Upper lobe of left lung (tissue), 6 donors: ENCODE data around the gene MSANTD2. TPM values are rescaled to one million over a fixed set of nuclear protein-coding genes. Genes with fewer than 3 reads are reported as not detected.

ENCODE experiments used
- ATAC-seq, 2 donors: fragments of 200-7000 bp; cut with Tn5 transposase; one replicate each; pipeline ENCODE4 v1.9.1; 2022; ENCODE audit warnings: mild to moderate bottlenecking in 2 of 2, moderate library complexity in 2 of 2; ENCODE audit not compliant: low FRiP score in 2 of 2
- DNase-seq, 2 donors: peaks; one replicate each; pipeline ENCODE4 v3.0.0-alpha.2; 2019 to 2020
- H3K27ac ChIP-seq, 4 donors: fragments of 200-600 bp; sonication (generic); one replicate each; pipeline ENCODE4 v1.5.1; 2016 to 2019
- H3K27me3 ChIP-seq, 4 donors: fragments of 200-600 bp; sonication (generic); one replicate each; pipeline ENCODE4 v1.5.1; 2017 to 2019
- H3K36me3 ChIP-seq, 4 donors: fragments of 200-600 bp; sonication (generic); one replicate each; pipeline ENCODE4 v1.5.1; 2016 to 2019
- H3K4me1 ChIP-seq, 4 donors: fragments of 200-600 bp; sonication (generic); one replicate each; pipeline ENCODE4 v1.5.1; 2018 to 2019
- H3K4me3 ChIP-seq, 4 donors: fragments of 200-600 bp; sonication (generic); one replicate each; pipeline ENCODE4 v1.5.1; 2017 to 2019; ENCODE audit warnings: mild to moderate bottlenecking in 2 of 4, moderate library complexity in 1 of 4
- H3K9me3 ChIP-seq, 4 donors: fragments of 200-600 bp; sonication (generic); one replicate each; pipeline ENCODE4 v1.5.1; 2018 to 2019
- EP300 ChIP-seq, 4 donors: sonication (generic); formaldehyde crosslinking; IDR thresholded peaks; one replicate each; pipeline ENCODE4 v1.5.1; 2017; ENCODE audit warnings: antibody characterized with exemption in 4 of 4, control low read depth in 2 of 4
- POLR2A ChIP-seq, 4 donors: fragments of 450-650 bp; IDR thresholded peaks; one replicate each; pipeline ENCODE4 v1.5.1; 2016 to 2017; ENCODE audit warnings: antibody characterized with exemption in 4 of 4, mild to moderate bottlenecking in 2 of 4
- POLR2AphosphoS5 ChIP-seq, 2 donors: sonication (generic); formaldehyde crosslinking; IDR thresholded peaks; one replicate each; pipeline ENCODE4 v1.5.1; 2017; ENCODE audit warnings: antibody characterized with exemption in 2 of 2
- WGBS, 2 donors: methylation state at CpG; one replicate each; pipeline ENCODE4 v1.1.5; 2017 to 2018; 5-methylcytosine and 5-hydroxymethylcytosine counted together
- total RNA-seq, 6 donors: library from RNA; depleted of rRNA in 4 of 6; stranded (reverse); fragments of >200 nt in 4 of 6; gene quantifications; one replicate each; pipeline versions ENCODE4 v1.1.0 to v1.2.1, GENCODE V29; 2016 to 2021
- TF ChIP-seq, protein P1 (sequence below), 6 experiments: fragments of 450-650 bp in 4 of 6; fragments of 200-600 bp in 2 of 6; sonication (generic) in 2 of 6; IDR thresholded peaks; one replicate each; pipeline ENCODE4 v1.5.1; 2016 to 2019; ENCODE audit warnings: antibody characterized with exemption in 6 of 6
- donor health status: DM: no; HTN: no; CAD: no; lungs with moderate emphysema.
- donor health status: DM: no; HTN: yes; CAD: no; lungs with severe emphysema.

MSANTD2 gene
- total RNA-seq, 6 donors from 2014 or later = 10.5 to 69.1 (median 14.0) TPM

DNA sequence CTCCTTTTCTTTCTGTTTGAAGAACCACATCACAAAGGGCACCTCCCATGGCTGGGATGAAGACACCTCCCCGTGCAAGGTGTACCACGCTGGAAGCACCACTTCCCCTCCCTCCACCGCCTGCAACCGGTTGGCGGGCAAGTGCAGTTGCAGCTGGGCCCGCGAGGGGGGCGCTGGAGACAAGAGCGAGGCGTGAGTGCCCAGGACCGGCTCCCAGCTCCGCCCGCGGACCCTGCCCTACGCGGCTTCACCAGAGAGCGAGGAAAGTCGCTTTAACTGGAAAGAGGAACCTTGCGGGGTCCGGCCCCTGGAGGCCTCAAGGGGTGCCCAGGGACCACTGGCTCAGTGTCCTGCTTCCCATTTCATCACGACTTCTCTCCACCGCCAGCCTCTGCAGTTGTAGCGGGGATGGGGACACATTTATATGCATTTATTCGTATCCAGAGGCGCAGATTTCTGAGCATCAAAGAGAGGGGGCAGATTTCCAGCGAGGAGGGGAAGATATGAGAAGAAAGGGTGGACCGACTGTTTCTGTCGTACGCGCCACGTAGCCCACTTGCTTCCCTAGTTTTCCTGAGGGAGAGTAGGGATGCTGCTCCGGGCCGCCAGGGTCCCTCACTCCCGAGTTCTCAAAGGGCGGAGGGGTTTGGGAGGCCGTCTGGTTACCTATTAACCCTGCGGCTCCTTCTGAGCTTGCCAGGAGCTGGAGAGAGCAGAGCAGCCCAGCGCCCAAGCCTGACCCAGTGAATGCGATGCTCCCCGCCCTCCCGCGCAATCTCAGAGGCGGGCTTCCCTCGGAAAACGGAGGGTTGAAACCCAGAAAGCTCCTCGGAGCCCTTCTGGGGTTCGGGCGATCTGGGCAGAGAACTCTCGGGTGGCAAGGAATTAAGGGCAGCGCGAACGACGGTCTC is 41.6 kb downstream of the MSANTD2 start:
- peaks cover 34 to 86% (median 72%) of the 10 kb centered on the region in 4 donors for H3K4me1 ChIP-seq

DNA sequence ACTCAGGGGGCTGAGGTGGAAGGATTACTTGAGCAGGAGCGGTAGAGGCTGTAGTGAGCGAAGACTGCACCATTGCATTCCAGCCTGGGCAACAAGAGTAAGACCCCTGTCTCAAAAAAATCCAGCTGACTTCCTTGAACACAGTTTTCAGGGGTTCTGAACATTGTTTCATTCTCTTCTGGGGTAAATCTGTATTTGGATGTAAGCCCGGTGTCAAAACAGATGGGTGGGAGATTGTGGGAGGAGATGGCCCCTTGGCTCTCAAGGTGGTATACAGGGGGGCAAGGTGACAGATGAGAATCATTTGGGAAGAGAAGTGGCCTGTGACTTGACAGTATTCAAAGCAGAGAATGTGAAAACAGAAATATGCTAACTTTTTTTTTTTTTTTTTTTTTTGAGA is 42.9 kb downstream of the MSANTD2 start:
- 62 to 89% methylated on average over 3 of the region's 3 CpGs for WGBS, 2 donors
- H3K27ac ChIP-seq = peak overlapping the region in 2 of 4 donors; percentile 8 to 93
- ATAC-seq = no peak

More for the DNA sequence above, 41.6 kb downstream of the MSANTD2 start:
- peak; percentile 79 to 85 for ATAC-seq
- no peaks in the 10 kb centered on the region for H3K9me3 ChIP-seq
- H3K36me3 ChIP-seq = peaks cover 0 to 40% (median 7%) of the 10 kb centered on the region in 4 donors
- DNase-seq = peak; percentile 92 to 94
- peak overlapping the region; percentile 91 to 97 (median 95) for H3K27ac ChIP-seq
- peak overlapping the region; percentile 34 to 80 (median 64) for H3K4me3 ChIP-seq
- WGBS, 2 donors = 9 to 14% methylated on average over 28 to 53 of the region's 53 CpGs
- H3K27me3 ChIP-seq = peaks cover 0 to 9% (median 5%) of the 10 kb centered on the region in 4 donors
- TF ChIP-seq POLR2A (IDR thresholded peaks at IDR 0.05) (no peak), POLR2AphosphoS5 (IDR thresholded peaks at IDR 0.05) (peak in 1 of 2 donors; percentile 41), EP300 (IDR thresholded peaks at IDR 0.05) (no peak)
- TF ChIP-seq, protein P1, sequence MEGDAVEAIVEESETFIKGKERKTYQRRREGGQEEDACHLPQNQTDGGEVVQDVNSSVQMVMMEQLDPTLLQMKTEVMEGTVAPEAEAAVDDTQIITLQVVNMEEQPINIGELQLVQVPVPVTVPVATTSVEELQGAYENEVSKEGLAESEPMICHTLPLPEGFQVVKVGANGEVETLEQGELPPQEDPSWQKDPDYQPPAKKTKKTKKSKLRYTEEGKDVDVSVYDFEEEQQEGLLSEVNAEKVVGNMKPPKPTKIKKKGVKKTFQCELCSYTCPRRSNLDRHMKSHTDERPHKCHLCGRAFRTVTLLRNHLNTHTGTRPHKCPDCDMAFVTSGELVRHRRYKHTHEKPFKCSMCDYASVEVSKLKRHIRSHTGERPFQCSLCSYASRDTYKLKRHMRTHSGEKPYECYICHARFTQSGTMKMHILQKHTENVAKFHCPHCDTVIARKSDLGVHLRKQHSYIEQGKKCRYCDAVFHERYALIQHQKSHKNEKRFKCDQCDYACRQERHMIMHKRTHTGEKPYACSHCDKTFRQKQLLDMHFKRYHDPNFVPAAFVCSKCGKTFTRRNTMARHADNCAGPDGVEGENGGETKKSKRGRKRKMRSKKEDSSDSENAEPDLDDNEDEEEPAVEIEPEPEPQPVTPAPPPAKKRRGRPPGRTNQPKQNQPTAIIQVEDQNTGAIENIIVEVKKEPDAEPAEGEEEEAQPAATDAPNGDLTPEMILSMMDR (IDR thresholded peaks at IDR 0.05) = peak; percentile 84 to 90 (median 86)

DNA sequence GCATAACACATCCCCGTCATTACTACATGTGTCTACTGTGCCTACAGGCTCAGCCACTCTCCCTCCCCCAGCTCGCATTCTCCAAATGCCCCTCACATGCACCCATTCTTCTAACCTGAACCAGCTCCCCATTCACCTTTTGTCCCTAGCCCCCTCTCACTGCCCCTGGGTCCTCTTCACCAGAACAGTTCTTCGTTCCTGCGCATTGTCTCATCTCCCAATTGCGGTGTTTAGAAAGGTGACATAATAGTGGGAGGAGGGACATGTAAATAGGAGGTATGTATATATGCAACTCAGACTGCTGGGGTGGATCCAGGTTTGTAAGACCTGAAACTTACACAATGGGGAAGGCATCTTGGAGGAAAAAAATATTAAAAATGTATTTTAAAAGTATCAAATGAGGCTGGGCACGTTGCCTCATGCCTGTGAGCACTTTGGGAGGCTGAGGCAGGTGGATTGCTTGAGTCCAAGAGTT is 43.4 kb downstream of the MSANTD2 start:
- 70 to 72% methylated on average over 6 of the region's 6 CpGs for WGBS, 2 donors
- Histone ChIP-seq H3K27ac (peak overlapping the region in 2 of 4 donors; percentile 8 to 93), H3K27me3 (peaks cover 0 to 6% (median 3%) of the 10 kb centered on the region in 4 donors), H3K9me3 (no peaks in the 10 kb centered on the region), H3K4me1 (peaks cover 44 to 83% (median 73%) of the 10 kb centered on the region in 4 donors), H3K4me3 (no peak overlapping the region), H3K36me3 (peaks cover 0 to 57% (median 9%) of the 10 kb centered on the region in 4 donors)
- TF ChIP-seq POLR2AphosphoS5 (IDR thresholded peaks at IDR 0.05) = no peak
- no peak for TF ChIP-seq EP300 (IDR thresholded peaks at IDR 0.05)
- TF ChIP-seq POLR2A (IDR thresholded peaks at IDR 0.05) = no peak
- TF ChIP-seq, protein P1 (IDR thresholded peaks at IDR 0.05) = no peak
- no peak for ATAC-seq
- DNase-seq = no peak

More for the DNA sequence above, 42.9 kb downstream of the MSANTD2 start:
- H3K36me3 ChIP-seq = peaks cover 0 to 52% (median 8%) of the 10 kb centered on the region in 4 donors
- peaks cover 0 to 9% (median 5%) of the 10 kb centered on the region in 4 donors for H3K27me3 ChIP-seq
- no peak for DNase-seq
- H3K9me3 ChIP-seq = no peaks in the 10 kb centered on the region
- TF ChIP-seq, protein P1 (IDR thresholded peaks at IDR 0.05) = no peak
- no peak for TF ChIP-seq POLR2A (IDR thresholded peaks at IDR 0.05)
- peaks cover 43 to 85% (median 73%) of the 10 kb centered on the region in 4 donors for H3K4me1 ChIP-seq
- no peak overlapping the region for H3K4me3 ChIP-seq

DNA sequence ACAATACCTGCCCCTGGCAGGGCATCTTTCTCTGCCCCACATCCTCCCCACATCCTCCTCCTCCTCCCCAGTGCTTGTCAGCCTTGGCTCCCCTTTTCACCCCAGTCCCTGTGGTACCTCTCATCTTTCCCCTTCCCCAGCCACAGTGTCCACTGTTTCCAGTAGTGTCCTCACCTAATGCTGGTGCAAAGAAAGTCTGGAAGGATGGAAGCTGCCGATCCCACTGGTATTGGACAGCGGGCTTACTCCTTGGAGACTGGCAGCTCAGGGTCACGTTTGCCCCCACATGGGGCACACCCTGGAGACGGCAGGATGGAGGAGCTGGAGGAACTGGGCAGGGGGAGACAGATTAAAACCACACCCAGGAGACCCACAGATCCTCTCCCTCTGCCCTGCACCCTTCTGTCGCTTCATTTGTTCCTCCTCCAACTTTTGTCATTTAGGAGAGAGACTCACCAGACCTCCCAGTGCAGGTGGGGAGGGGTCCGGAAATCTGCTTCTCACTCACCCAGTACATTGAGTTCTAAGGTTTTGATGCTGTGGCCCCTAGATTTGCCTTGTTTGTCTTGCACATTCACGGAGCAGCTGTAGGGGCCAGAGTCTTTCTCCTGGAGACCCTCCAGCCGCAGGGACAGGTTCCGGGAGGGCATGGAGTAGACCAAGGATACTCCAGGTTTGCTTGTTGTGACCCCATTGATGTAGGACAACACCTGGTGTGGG is 44.0 kb downstream of the MSANTD2 start:
- Histone ChIP-seq H3K4me3 (no peak overlapping the region), H3K4me1 (peaks cover 47 to 86% (median 72%) of the 10 kb centered on the region in 4 donors), H3K9me3 (no peaks in the 10 kb centered on the region), H3K27ac (peak overlapping the region in 3 of 4 donors; percentile 8 to 38 (median 35)), H3K36me3 (peaks cover 0 to 62% (median 10%) of the 10 kb centered on the region in 4 donors), H3K27me3 (peaks cover 0 to 6% (median 3%) of the 10 kb centered on the region in 4 donors)
- no peak for DNase-seq
- TF ChIP-seq POLR2A (IDR thresholded peaks at IDR 0.05) = no peak
- no peak for TF ChIP-seq EP300 (IDR thresholded peaks at IDR 0.05)
- TF ChIP-seq, protein P1 (IDR thresholded peaks at IDR 0.05) = no peak
- TF ChIP-seq POLR2AphosphoS5 (IDR thresholded peaks at IDR 0.05) = no peak
- WGBS, 2 donors = 70 to 73% methylated on average over 9 of the region's 9 CpGs
- ATAC-seq = no peak
